ENCODE results near the gene SREBF1.

GRCh38 chr17:17846645-17847044 lies 9.9 kb upstream of the SREBF1 start:
- TF ChIP-seq FOXA1 (IDR thresholded peaks at IDR 0.05) = no peak
- TF ChIP-seq BHLHE40 (IDR thresholded peaks at IDR 0.05; ENCODE audit: borderline replicate concordance) = no peak
- no peak for TF ChIP-seq ELF4 (IDR thresholded peaks at IDR 0.05)
- TF ChIP-seq ARNT (IDR thresholded peaks at IDR 0.05) = no peak
- TF ChIP-seq FOXK2 (IDR thresholded peaks at IDR 0.05) = no peak
- TF ChIP-seq ZNF384 (IDR thresholded peaks at IDR 0.05) = no peak
- no peak for TF ChIP-seq TARDBP (IDR thresholded peaks at IDR 0.05)
- no peak for TF ChIP-seq L3MBTL2 (conservative IDR thresholded peaks at IDR 0.05)
- no peak for TF ChIP-seq FOXM1 (IDR thresholded peaks at IDR 0.05; ENCODE audit: borderline replicate concordance)
- no peak for TF ChIP-seq HDGF (IDR thresholded peaks at IDR 0.05; ENCODE audit: borderline replicate concordance)
- no peak for TF ChIP-seq SP1 (IDR thresholded peaks at IDR 0.05)
- TF ChIP-seq LEF1 (IDR thresholded peaks at IDR 0.05; ENCODE audit: borderline replicate concordance) = no peak
- no peak for TF ChIP-seq CTBP1 (IDR thresholded peaks at IDR 0.05; ENCODE audit: borderline replicate concordance)
